Psoas muscle (tissue), 8 donors: ENCODE data around the gene ZNF138. TPM values are rescaled to one million over a fixed set of nuclear protein-coding genes. Genes with fewer than 3 reads are reported as not detected.

ENCODE experiments used
- ATAC-seq, 4 donors: fragments of 200-7000 bp; cut with Tn5 transposase; one replicate each; pipeline ENCODE4 v1.9.1; 2020; ENCODE audit warnings: moderate library complexity in 3 of 4, mild to moderate bottlenecking in 2 of 4
- DNase-seq, 2 donors: peaks; one replicate each; pipeline ENCODE4 v3.0.0-alpha.2; 2020
- H3K27ac ChIP-seq: fragments of 200-600 bp; one replicate; pipeline ENCODE4 v1.8.0; 2022
- H3K27me3 ChIP-seq, 3 donors: fragments of 200-600 bp in 1 of 3; one replicate each; pipeline versions ENCODE4 v1.6.1 to v1.8.0; 2013 to 2022; ENCODE audit warnings: low read length in 2 of 3, mild to moderate bottlenecking in 2 of 3, moderate library complexity in 1 of 3; ENCODE audit not compliant: insufficient read depth in 3 of 3
- H3K36me3 ChIP-seq, 2 donors: fragments of 200-600 bp in 1 of 2; one replicate each; pipeline versions ENCODE4 v1.6.1 to v1.8.0; 2013 to 2022; ENCODE audit warnings: low read depth in 1 of 2, mild to moderate bottlenecking in 1 of 2, moderate library complexity in 1 of 2; ENCODE audit not compliant: insufficient read depth in 1 of 2
- H3K4me1 ChIP-seq: fragments of 200-600 bp; one replicate; pipeline ENCODE4 v1.8.0; 2022
- H3K4me3 ChIP-seq: fragments of 200-600 bp; one replicate; pipeline ENCODE4 v1.8.0; 2022; ENCODE audit warnings: mild to moderate bottlenecking
- H3K9me3 ChIP-seq: fragments of 200-600 bp; one replicate; pipeline ENCODE4 v1.8.0; 2022
- CTCF ChIP-seq: fragments of 200-600 bp; IDR thresholded peaks from one replicate; pipeline ENCODE4 v1.8.0; 2022; ENCODE audit warnings: antibody characterized with exemption
- WGBS, 3 donors: extraction: QIAGEN DNeasy Blood & Tissue Kit; methylation state at CpG; one replicate each; pipeline versions ENCODE4 v1.1.6 to v1.1.7; 2013; 5-methylcytosine and 5-hydroxymethylcytosine counted together
- intact Hi-C, 2 donors: fragments of 100-400 bp; cut with DNase I; formaldehyde crosslinking; loops; one replicate each; pipeline versions ENCODE4 v1.11.0 to v1.14.2; 2022
- polyA plus RNA-seq, 3 donors: library from polyadenylated mRNA; stranded (reverse); fragments of 200-250 nt; gene quantifications; one replicate each; pipeline ENCODE4 v1.2.3, GENCODE V29; 2013
- total RNA-seq, 4 donors: library from RNA; stranded (reverse); fragmentation: NEBNext Ultra II Directional in 2 of 4; extraction: Animal tissue kit (Norgen Biotek cat#: 25700) in 2 of 4; gene quantifications; one replicate each; pipeline versions ENCODE4 v1.2.1 to v1.2.4, GENCODE V29; 2021 to 2023
- donor health status: healthy with polysubstance abuse.
- donor health status: DM: no; HTN: no; CAD: no; lungs with moderate emphysema.
- donor health status: Bipolar disorder and iron deficiency.
- donor health status: healthy.
- donor health status: DM: yes; HTN: yes; CAD: no.
- donor health status: DM: no; HTN: no; CAD: no.
- donor health status: DM: no; HTN: no; CAD: no.
- donor health status: DM: yes; HTN: yes; CAD: no.

The ZNF138 gene
- total and polyA plus RNA-seq, 7 donors: 2.6 to 11.7 (median 4.7) TPM

- intact Hi-C loops: no loop called here
- no peak for DNase-seq
- Histone ChIP-seq H3K4me3 (no peak overlapping the region), H3K36me3 (no peaks in the 10 kb centered on the region), H3K9me3 (no peaks in the 10 kb centered on the region), H3K4me1 (no peaks in the 10 kb centered on the region), H3K27ac (no peak overlapping the region), H3K27me3 (no peaks in the 10 kb centered on the region)
- 82 to 85% (median 84%) methylated on average over 7 of the region's 7 CpGs for WGBS, 3 donors
- no peak for ATAC-seq
- no peak for TF ChIP-seq CTCF
Measured at GRCh38 chr7:64863969-64864368, 69.7 kb downstream of the ZNF138 start.

- Histone ChIP-seq H3K9me3 (no peaks in the 10 kb centered on the region), H3K4me1 (no peaks in the 10 kb centered on the region), H3K27me3 (no peaks in the 10 kb centered on the region), H3K4me3 (no peak overlapping the region), H3K36me3 (no peaks in the 10 kb centered on the region), H3K27ac (no peak overlapping the region)
- ATAC-seq (no peak), DNase-seq (no peak)
- WGBS, 3 donors: 89 to 92% (median 90%) methylated on average over 18 of the region's 18 CpGs
- no peak for TF ChIP-seq CTCF
- intact Hi-C loops: no loop called here
Measured at GRCh38 chr7:64867863-64868440, 73.7 kb downstream of the ZNF138 start.

GRCh38 chr7:64868499-64868898 is 74.3 kb downstream of the ZNF138 start:
- 89 to 91% (median 90%) methylated on average over 11 of the region's 11 CpGs for WGBS, 3 donors
- intact Hi-C loops: no loop called here

GRCh38 chr7:64869121-64869725 is 75.0 kb downstream of the ZNF138 start:
- WGBS, 3 donors: 63 to 70% (median 68%) methylated on average over 8 of the region's 8 CpGs

More at GRCh38 chr7:64868499-64868898, 74.3 kb downstream of the ZNF138 start:
- Histone ChIP-seq H3K27me3 (no peaks in the 10 kb centered on the region), H3K27ac (no peak overlapping the region), H3K9me3 (no peaks in the 10 kb centered on the region), H3K4me1 (no peaks in the 10 kb centered on the region), H3K36me3 (no peaks in the 10 kb centered on the region), H3K4me3 (no peak overlapping the region)
- no peak for TF ChIP-seq CTCF
- no peak for ATAC-seq
- no peak for DNase-seq

More at GRCh38 chr7:64869121-64869725, 75.0 kb downstream of the ZNF138 start:
- no peaks in the 10 kb centered on the region for H3K27me3 ChIP-seq
- no peaks in the 10 kb centered on the region for H3K4me1 ChIP-seq
- no peak overlapping the region for H3K27ac ChIP-seq
- no peaks in the 10 kb centered on the region for H3K9me3 ChIP-seq
- intact Hi-C loops: no loop called here
- no peak for TF ChIP-seq CTCF
- H3K4me3 ChIP-seq: no peak overlapping the region
- H3K36me3 ChIP-seq: no peaks in the 10 kb centered on the region
- no peak for DNase-seq
- no peak for ATAC-seq
